GM21526 (cell line): Measurements from ENCODE around the gene NR5A2.
A peak's percentile ranks its signal among the peaks of the same experiment; 100 is the strongest.

Experiments
- ATAC-seq: cut with Tn5 transposase; IDR thresholded peaks from one replicate; pipeline ENCODE4 v1.9.1; 2021; ENCODE audit warnings: moderate library complexity; ENCODE audit not compliant: unreplicated experiment, low FRiP score

Gene NR5A2

GRCh38 chr1:200154069-200154767, 126.7 kb downstream of the NR5A2 start:
- peak; percentile 93 for ATAC-seq

DNA sequence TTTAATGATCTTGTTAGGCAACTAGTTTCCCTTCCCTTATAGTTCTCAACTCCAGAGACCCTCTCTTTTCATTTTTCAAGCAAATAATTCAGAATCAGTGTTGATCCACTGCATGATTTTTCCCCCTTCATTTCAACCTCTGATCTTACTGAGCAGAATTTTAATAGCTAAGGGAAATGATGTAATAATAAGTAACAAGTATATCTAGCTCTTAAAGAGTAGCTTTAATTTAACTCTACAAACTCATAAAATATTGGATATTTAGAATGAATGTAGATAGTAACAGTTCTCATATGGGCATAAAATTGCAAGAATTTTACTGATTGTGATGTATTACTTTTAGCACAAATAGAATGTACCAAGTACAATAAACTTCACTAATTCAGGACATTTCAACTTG, 130.2 kb downstream of the NR5A2 start:
- no peak for ATAC-seq

DNA sequence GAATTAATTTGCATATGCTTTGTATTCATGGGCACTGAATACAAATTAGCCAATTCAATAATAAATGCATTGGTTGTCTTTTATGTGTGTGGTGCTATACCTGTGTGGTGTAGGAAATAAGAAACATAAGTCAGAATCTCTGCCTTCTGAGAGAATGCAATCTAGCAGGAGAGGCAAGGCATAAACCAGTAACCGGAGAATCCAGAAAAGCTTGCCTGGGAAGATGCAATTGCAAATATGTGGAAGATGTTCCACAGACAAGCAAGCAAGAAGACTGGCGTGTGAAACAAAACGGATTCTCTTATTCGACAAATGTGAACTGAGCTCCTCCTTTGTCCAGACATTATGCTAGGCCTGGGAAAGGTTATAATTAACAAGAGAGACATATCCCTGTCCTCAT, 134.3 kb downstream of the NR5A2 start:
- ATAC-seq: no peak

- ATAC-seq: no peak
Observed at GRCh38 chr1:200162258-200162657, 134.7 kb downstream of the NR5A2 start.

GRCh38 chr1:200162877-200163276, 135.4 kb downstream of the NR5A2 start:
- no peak for ATAC-seq

DNA sequence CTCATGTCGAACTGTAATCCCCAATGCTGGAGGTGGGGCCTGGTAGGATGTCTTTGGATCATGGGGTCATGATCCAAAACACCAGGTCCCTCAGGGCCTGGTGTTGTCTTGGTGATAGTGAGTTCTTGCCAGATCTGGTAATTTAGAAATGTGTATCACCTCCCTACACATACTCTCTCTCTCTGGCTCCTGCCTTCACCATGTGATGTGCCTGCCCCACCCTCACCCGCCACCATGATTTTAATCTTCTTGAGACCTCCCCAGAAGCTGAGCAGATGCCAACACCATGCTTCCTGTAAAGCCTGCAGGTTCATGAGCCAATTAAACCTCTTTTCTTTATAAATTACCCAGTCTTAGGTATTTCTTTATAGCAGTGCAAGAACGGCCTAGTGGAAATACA, 136.4 kb downstream of the NR5A2 start:
- ATAC-seq: no peak

GRCh38 chr1:200165493-200166220, 138.1 kb downstream of the NR5A2 start:
- ATAC-seq: no peak

DNA sequence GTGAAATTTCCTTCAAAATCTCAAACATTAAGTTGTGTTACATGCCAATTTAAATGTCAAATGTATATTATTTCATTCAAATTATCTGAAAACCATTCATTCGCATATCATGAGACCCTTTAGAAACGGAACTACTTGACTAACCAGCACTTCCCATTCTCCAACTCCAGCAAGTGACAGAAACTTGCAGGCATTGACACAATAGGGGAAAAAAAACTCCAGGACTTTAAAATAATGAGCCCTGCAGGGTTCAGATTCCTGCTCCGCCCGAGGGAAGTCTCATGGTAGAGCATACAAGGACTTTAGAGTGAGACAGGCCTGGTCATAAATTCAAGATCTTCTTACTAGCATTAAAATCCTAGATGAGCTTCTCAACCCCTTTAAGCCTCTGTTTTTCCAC, 138.9 kb downstream of the NR5A2 start:
- no peak for ATAC-seq

GRCh38 chr1:200168926-200169325, 141.4 kb downstream of the NR5A2 start:
- ATAC-seq: no peak

DNA sequence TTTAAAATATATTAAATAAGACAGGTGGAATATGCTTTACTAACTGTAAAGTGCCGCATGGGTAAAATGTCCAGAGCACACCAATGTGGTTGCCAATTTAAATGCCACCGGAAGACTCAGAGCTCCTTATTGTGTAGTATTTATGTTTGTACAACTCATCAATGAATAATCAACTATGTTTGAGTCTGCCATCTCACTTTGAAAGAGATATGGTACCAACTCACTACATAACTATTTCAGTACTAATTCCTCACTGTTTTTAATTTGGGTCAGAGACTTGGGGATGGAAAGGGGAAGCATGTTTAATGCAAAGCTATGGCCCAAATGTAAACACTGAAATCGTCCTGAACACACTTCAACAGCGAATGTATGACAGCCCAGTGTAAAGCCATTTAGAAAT, 144.8 kb downstream of the NR5A2 start:
- ATAC-seq: no peak

GRCh38 chr1:200173097-200173618, 145.6 kb downstream of the NR5A2 start:
- no peak for ATAC-seq

- no peak for ATAC-seq
Observed at GRCh38 chr1:200174525-200175295, 147.2 kb downstream of the NR5A2 start.

- ATAC-seq: no peak
Observed at GRCh38 chr1:200176181-200176580, 148.7 kb downstream of the NR5A2 start.

DNA sequence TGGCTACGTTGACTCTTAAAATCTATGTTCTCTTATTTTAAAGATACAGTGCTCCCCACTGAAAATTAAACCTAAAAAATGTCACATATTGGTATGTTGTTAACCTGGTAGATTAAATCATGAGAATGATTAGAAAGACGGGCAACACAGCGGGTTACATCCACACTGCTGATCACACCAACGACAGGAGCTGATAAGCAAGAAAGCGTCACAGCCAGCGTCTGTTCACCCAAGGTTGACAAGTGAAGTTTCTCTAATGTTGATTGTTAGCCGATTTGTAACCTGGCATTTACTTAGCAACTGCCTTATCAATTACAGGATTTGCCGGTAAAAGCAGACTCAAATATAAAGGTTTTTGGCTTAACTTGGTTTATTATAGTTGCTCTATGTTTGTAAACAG, 149.3 kb downstream of the NR5A2 start:
- ATAC-seq: no peak

DNA sequence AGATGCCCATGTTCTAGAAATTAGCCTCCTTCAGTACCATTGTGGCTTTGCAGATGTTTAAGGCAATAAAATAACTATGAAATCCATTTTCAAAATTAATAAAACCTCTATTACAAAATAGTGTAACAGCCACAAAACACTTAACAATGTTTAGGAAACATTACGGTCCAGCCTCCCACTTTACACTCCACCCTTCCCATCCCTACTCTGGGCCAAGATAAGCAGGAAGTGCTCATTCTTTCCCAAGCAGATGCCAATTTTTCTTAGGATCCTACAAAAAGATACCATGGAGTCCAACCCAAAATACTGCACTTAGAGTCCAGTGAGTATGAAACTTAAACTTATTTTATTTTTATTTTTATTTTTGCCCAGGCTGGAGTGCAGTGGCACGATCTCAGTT, 150.8 kb downstream of the NR5A2 start:
- no peak for ATAC-seq

GRCh38 chr1:200179126-200179780, 151.7 kb downstream of the NR5A2 start:
- ATAC-seq: no peak

- no peak for ATAC-seq
Observed at GRCh38 chr1:200179781-200180160, 152.3 kb downstream of the NR5A2 start.

DNA sequence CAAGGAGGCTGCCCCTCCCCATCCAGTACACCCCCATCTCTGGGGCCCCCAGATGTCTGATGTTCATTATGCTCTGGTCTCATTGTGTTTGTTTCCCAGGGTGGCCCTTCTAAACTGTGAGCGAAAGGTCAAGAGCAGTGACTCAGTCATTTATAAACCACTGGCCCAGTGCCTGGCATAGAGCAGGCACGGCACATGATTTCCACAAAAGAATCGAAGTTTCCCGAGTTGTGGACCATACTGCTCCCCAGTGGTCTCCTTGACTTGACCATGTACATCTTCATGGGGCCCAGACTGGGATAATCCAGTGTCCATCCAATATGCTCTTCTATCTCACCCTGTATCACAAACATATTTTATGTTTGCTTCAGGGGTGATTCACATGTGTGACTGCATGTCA, 153.3 kb downstream of the NR5A2 start:
- ATAC-seq: no peak

GRCh38 chr1:200181861-200182260, 154.4 kb downstream of the NR5A2 start:
- ATAC-seq: no peak

- no peak for ATAC-seq
Observed at GRCh38 chr1:200182701-200183100, 155.2 kb downstream of the NR5A2 start.

- ATAC-seq: no peak
Observed at GRCh38 chr1:200183637-200184036, 156.1 kb downstream of the NR5A2 start.
